ENCODE measurements around the gene UBE2R2. TPM values are rescaled to one million over a fixed set of nuclear protein-coding genes. Genes with fewer than 3 reads are reported as not detected.
"Not testable (repeated sequence)": the region's sequence is repeated elsewhere in the genome, so short reads cannot be mapped to it uniquely, and the experiment has no call there.

Gene UBE2R2
- total and polyA plus RNA-seq, 9 donors = 19.6 to 76.0 (median 43.3) TPM

GRCh38 chr9:33798545-33798944 is 18.4 kb upstream of the UBE2R2 start:
- Histone ChIP-seq H3K4me3 (no peak overlapping the region), H3K27me3 (no peaks in the 10 kb centered on the region), H3K27ac (no peak overlapping the region), H3K9me3 (no peaks in the 10 kb centered on the region), H3K4me1 (ENCODE audit: insufficient read depth) (no peaks in the 10 kb centered on the region), H3K36me3 (no peaks in the 10 kb centered on the region)
- no peak for DNase-seq
- WGBS, 3 donors = 80 to 84% (median 81%) methylated on average over 10 of the region's 10 CpGs
- intact Hi-C loops (cut with DNase I) = no loop called here
- TF ChIP-seq CTCF (IDR thresholded peaks at IDR 0.05) (no peak), POLR2A (IDR thresholded peaks at IDR 0.05) (no peak), EP300 (IDR thresholded peaks at IDR 0.05) (no peak)

GRCh38 chr9:33799928-33800704 is 16.8 kb upstream of the UBE2R2 start:
- H3K4me3 ChIP-seq = no peak overlapping the region
- no peaks in the 10 kb centered on the region for H3K36me3 ChIP-seq
- H3K9me3 ChIP-seq = no peaks in the 10 kb centered on the region
- no peak for TF ChIP-seq EP300 (IDR thresholded peaks at IDR 0.05)
- no peak overlapping the region for H3K27ac ChIP-seq
- intact Hi-C loops (cut with DNase I) = no loop called here
- WGBS, 3 donors = 61 to 69% (median 64%) methylated on average over 9 of the region's 9 CpGs
- H3K4me1 ChIP-seq (ENCODE audit: insufficient read depth) = no peaks in the 10 kb centered on the region
- H3K27me3 ChIP-seq = no peaks in the 10 kb centered on the region
- DNase-seq = no peak

- WGBS, 3 donors = 50 to 72% (median 64%) methylated on average over 2 of the region's 2 CpGs
Measured at GRCh38 chr9:33800886-33801285, 16.1 kb upstream of the UBE2R2 start.

GRCh38 chr9:33801943-33802500 is 14.9 kb upstream of the UBE2R2 start:
- intact Hi-C loops (cut with DNase I); H3K27ac ChIP-seq; H3K4me3 ChIP-seq; H3K9me3 ChIP-seq; H3K27me3 ChIP-seq; H3K4me1 ChIP-seq (ENCODE audit: insufficient read depth); H3K36me3 ChIP-seq; DNase-seq: not testable (repeated sequence)
- 91 to 96% (median 94%) methylated on average over 2 of the region's 2 CpGs for WGBS, 3 donors

More at GRCh38 chr9:33800886-33801285, 16.1 kb upstream of the UBE2R2 start:
- no peak for DNase-seq
- Histone ChIP-seq H3K36me3 (no peaks in the 10 kb centered on the region), H3K27me3 (no peaks in the 10 kb centered on the region), H3K4me3 (no peak overlapping the region), H3K4me1 (ENCODE audit: insufficient read depth) (no peaks in the 10 kb centered on the region), H3K27ac (no peak overlapping the region), H3K9me3 (no peaks in the 10 kb centered on the region)
- TF ChIP-seq CTCF (IDR thresholded peaks at IDR 0.05) = no peak
- TF ChIP-seq POLR2A (IDR thresholded peaks at IDR 0.05) = no peak
- TF ChIP-seq EP300 (IDR thresholded peaks at IDR 0.05) = no peak
- intact Hi-C loops (cut with DNase I) = no loop called here

GRCh38 chr9:33804196-33804595 is 12.8 kb upstream of the UBE2R2 start:
- H3K9me3 ChIP-seq; H3K4me1 ChIP-seq (ENCODE audit: insufficient read depth); H3K36me3 ChIP-seq; intact Hi-C loops (cut with DNase I); DNase-seq; H3K27me3 ChIP-seq; H3K4me3 ChIP-seq; H3K27ac ChIP-seq: not testable (repeated sequence)
- WGBS, 3 donors = 74 to 81% (median 77%) methylated on average over 3 of the region's 3 CpGs

- H3K9me3 ChIP-seq; H3K36me3 ChIP-seq; intact Hi-C loops (cut with DNase I); H3K27ac ChIP-seq; H3K27me3 ChIP-seq; H3K4me1 ChIP-seq (ENCODE audit: insufficient read depth); DNase-seq; H3K4me3 ChIP-seq: not testable (repeated sequence)
- WGBS, 3 donors = 77 to 81% (median 79%) methylated on average over 2 of the region's 2 CpGs
Measured at GRCh38 chr9:33807156-33807555, 9.8 kb upstream of the UBE2R2 start.

- WGBS, 3 donors = 65 to 88% (median 81%) methylated on average over 1 of the region's 1 CpG
- H3K4me3 ChIP-seq; H3K27me3 ChIP-seq; intact Hi-C loops (cut with DNase I); H3K4me1 ChIP-seq (ENCODE audit: insufficient read depth); DNase-seq; H3K9me3 ChIP-seq; H3K36me3 ChIP-seq; H3K27ac ChIP-seq: not testable (repeated sequence)
Measured at GRCh38 chr9:33808979-33809322, 8.0 kb upstream of the UBE2R2 start.
